ENCODE results near the gene GAA. TPM values are rescaled to one million over a fixed set of nuclear protein-coding genes. Genes with fewer than 3 reads are reported as not detected.

Gene GAA
- total and polyA plus RNA-seq, 11 donors, result 27.5 to 109 (median 46.0) TPM

DNA sequence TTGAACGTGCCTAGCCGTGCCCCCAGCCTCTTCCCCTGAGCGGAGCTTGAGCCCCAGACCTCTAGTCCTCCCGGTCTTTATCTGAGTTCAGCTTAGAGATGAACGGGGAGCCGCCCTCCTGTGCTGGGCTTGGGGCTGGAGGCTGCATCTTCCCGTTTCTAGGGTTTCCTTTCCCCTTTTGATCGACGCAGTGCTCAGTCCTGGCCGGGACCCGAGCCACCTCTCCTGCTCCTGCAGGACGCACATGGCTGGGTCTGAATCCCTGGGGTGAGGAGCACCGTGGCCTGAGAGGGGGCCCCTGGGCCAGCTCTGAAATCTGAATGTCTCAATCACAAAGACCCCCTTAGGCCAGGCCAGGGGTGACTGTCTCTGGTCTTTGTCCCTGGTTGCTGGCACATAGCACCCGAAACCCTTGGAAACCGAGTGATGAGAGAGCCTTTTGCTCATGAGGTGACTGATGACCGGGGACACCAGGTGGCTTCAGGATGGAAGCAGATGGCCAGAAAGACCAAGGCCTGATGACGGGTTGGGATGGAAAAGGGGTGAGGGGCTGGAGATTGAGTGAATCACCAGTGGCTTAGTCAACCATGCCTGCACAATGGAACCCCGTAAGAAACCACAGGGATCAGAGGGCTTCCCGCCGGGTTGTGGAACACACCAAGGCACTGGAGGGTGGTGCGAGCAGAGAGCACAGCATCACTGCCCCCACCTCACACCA lies 724 bp downstream of the GAA start:
- Histone ChIP-seq H3K4me1 (peaks cover 0 to 23% (median 7%) of the 10 kb centered on the region in 12 donors), H3K36me3 (peaks cover 0 to 2% (median 0%) of the 10 kb centered on the region in 9 donors), H3K9me3 (no peaks in the 10 kb centered on the region), H3K27me3 (no peaks in the 10 kb centered on the region), H3K4me3 (peak overlapping the region; percentile 68 to 99 (median 90)), H3K27ac (peak overlapping the region; percentile 36 to 98 (median 90))
- intact Hi-C loops (cut with DNase I), result loop anchor here in 3 of 10 donors (5.0 kb wide), 3 partner anchors 45 to 160 kb away; partner anchors contain the start of genes EIF4A3 (in 3 of the 3) and RNF213 (in 2 of the 3)
- 33 to 37% (median 36%) methylated on average over 17 to 21 of the region's 21 CpGs for WGBS, 4 donors
- peak; percentile 12 to 25 (median 14) for ATAC-seq
- TF ChIP-seq, protein P1, sequence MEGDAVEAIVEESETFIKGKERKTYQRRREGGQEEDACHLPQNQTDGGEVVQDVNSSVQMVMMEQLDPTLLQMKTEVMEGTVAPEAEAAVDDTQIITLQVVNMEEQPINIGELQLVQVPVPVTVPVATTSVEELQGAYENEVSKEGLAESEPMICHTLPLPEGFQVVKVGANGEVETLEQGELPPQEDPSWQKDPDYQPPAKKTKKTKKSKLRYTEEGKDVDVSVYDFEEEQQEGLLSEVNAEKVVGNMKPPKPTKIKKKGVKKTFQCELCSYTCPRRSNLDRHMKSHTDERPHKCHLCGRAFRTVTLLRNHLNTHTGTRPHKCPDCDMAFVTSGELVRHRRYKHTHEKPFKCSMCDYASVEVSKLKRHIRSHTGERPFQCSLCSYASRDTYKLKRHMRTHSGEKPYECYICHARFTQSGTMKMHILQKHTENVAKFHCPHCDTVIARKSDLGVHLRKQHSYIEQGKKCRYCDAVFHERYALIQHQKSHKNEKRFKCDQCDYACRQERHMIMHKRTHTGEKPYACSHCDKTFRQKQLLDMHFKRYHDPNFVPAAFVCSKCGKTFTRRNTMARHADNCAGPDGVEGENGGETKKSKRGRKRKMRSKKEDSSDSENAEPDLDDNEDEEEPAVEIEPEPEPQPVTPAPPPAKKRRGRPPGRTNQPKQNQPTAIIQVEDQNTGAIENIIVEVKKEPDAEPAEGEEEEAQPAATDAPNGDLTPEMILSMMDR (IDR thresholded peaks at IDR 0.05), result no peak
- no peak for TF ChIP-seq POLR2A (IDR thresholded peaks at IDR 0.05)
- peak in 1 of 5 donors; percentile 70 for DNase-seq

DNA sequence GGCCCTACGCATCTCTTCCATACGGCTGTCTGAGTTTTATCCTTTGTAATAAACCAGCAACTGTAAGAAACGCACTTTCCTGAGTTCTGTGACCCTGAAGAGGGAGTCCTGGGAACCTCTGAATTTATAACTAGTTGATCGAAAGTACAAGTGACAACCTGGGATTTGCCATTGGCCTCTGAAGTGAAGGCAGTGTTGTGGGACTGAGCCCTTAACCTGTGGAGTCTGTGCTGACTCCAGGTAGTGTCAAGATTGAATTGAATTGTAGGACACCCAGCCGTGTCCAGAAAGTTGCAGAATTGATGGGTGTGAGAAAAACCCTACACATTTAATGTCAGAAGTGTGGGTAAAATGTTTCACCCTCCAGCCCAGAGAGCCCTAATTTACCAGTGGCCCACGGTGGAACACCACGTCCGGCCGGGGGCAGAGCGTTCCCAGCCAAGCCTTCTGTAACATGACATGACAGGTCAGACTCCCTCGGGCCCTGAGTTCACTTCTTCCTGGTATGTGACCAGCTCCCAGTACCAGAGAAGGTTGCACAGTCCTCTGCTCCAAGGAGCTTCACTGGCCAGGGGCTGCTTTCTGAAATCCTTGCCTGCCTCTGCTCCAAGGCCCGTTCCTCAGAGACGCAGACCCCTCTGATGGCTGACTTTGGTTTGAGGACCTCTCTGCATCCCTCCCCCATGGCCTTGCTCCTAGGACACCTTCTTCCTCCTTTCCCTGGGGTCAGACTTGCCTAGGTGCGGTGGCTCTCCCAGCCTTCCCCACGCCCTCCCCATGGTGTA lies 1.5 kb downstream of the GAA start:
- no peaks in the 10 kb centered on the region for H3K9me3 ChIP-seq
- no peak overlapping the region for H3K27ac ChIP-seq
- ATAC-seq, result no peak
- no peak for DNase-seq
- H3K4me1 ChIP-seq, result peaks cover 0 to 23% (median 7%) of the 10 kb centered on the region in 12 donors
- H3K4me3 ChIP-seq, result peak overlapping the region in 4 of 12 donors; percentile 68 to 99 (median 80)
- peaks cover 0 to 10% (median 0%) of the 10 kb centered on the region in 9 donors for H3K36me3 ChIP-seq
- intact Hi-C loops (cut with DNase I), result loop anchor here in 3 of 10 donors (5.0 kb wide), 3 partner anchors 44 to 159 kb away; partner anchors contain the start of genes EIF4A3 (in 3 of the 3) and RNF213 (in 2 of the 3)
- 80 to 91% (median 89%) methylated on average over 15 of the region's 15 CpGs for WGBS, 4 donors
- TF ChIP-seq, protein P1 (IDR thresholded peaks at IDR 0.05), result no peak
- no peak for TF ChIP-seq POLR2A (IDR thresholded peaks at IDR 0.05)
- no peaks in the 10 kb centered on the region for H3K27me3 ChIP-seq

GRCh38 chr17:80103449-80104085 lies 2.2 kb downstream of the GAA start:
- no peaks in the 10 kb centered on the region for H3K27me3 ChIP-seq
- no peak overlapping the region for H3K4me3 ChIP-seq
- intact Hi-C loops (cut with DNase I), result loop anchor here in 3 of 10 donors (5.0 kb wide), 3 partner anchors 44 to 159 kb away; partner anchors contain the start of genes EIF4A3 (in 3 of the 3) and RNF213 (in 2 of the 3)
- peaks cover 0 to 23% (median 7%) of the 10 kb centered on the region in 12 donors for H3K4me1 ChIP-seq
- peaks cover 0 to 17% (median 0%) of the 10 kb centered on the region in 9 donors for H3K36me3 ChIP-seq
- no peaks in the 10 kb centered on the region for H3K9me3 ChIP-seq
- no peak for ATAC-seq
- TF ChIP-seq, protein P1 (IDR thresholded peaks at IDR 0.05), result no peak
- TF ChIP-seq POLR2A (IDR thresholded peaks at IDR 0.05), result no peak
- WGBS, 4 donors, result 90 to 95% (median 93%) methylated on average over 18 to 19 of the region's 19 CpGs
- DNase-seq, result no peak
- H3K27ac ChIP-seq, result no peak overlapping the region
